ENCODE data around the gene GPC6. TPM values are rescaled to one million over a fixed set of nuclear protein-coding genes. Genes with fewer than 3 reads are reported as not detected.

Gene GPC6
- polyA plus RNA-seq, 1 donor from 2014 or later, result 9.0 TPM

DNA sequence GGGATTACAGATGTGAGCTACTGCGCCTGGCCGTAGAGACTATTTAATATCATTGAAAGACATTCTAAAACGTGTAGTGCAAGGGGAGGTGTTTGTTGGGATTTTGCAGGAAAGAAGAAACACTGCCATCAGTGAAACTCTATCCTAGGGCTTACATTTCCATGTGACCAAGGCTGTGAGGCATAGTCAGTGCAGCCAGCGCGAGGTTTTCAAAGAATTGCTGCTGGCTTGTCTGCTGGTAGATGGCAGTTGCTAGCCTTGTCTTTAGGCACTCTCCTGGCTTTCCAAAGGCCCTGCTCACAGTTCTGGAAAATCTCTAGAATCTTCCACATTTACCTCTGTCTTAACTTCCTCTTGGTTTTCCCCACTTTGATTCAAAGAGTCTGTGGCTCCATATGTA, 77.5 kb downstream of the GPC6 start:
- no peak overlapping the region for H3K4me2 ChIP-seq (ENCODE audit: low read length)
- H3K9ac ChIP-seq (ENCODE audit: low read length), result no peak overlapping the region
- peaks cover 17% of the 10 kb centered on the region for H3K79me2 ChIP-seq (replicated peaks; ENCODE audit: insufficient read depth, low read length)
- no peak overlapping the region for H3K27ac ChIP-seq (ENCODE audit: low read length)
- H2AFZ ChIP-seq (ENCODE audit: low read depth, low read length), result no peak overlapping the region
- no peaks in the 10 kb centered on the region for H3K9me3 ChIP-seq (ENCODE audit: low read length)
- no peaks in the 10 kb centered on the region for H4K20me1 ChIP-seq (ENCODE audit: insufficient read depth)
- no peaks in the 10 kb centered on the region for H3K27me3 ChIP-seq (ENCODE audit: insufficient read depth, low read depth, low read length)
- no peaks in the 10 kb centered on the region for H3K36me3 ChIP-seq (ENCODE audit: insufficient read depth, low read length)
- peaks cover 3% of the 10 kb centered on the region for H3F3A ChIP-seq (ENCODE audit: insufficient read depth, low read length, poor library complexity, severe bottlenecking)
- TF ChIP-seq POLR2AphosphoS5 (IDR thresholded peaks at IDR 0.05) (no peak), MXI1 (conservative IDR thresholded peaks at IDR 0.05; ENCODE audit: poor library complexity, severe bottlenecking) (no peak), EP300 (conservative IDR thresholded peaks at IDR 0.05; ENCODE audit: poor library complexity, severe bottlenecking) (no peak), SMC3 (conservative IDR thresholded peaks at IDR 0.05; ENCODE audit: poor library complexity) (no peak), EZH2 (IDR thresholded peaks at IDR 0.05; ENCODE audit: borderline replicate concordance, insufficient read depth, low read length, poor library complexity, severe bottlenecking) (no peak), TAF1 (IDR thresholded peaks at IDR 0.05; ENCODE audit: low read depth) (no peak), RAD21 (conservative IDR thresholded peaks at IDR 0.05) (no peak)
- TF ChIP-seq, protein P1, sequence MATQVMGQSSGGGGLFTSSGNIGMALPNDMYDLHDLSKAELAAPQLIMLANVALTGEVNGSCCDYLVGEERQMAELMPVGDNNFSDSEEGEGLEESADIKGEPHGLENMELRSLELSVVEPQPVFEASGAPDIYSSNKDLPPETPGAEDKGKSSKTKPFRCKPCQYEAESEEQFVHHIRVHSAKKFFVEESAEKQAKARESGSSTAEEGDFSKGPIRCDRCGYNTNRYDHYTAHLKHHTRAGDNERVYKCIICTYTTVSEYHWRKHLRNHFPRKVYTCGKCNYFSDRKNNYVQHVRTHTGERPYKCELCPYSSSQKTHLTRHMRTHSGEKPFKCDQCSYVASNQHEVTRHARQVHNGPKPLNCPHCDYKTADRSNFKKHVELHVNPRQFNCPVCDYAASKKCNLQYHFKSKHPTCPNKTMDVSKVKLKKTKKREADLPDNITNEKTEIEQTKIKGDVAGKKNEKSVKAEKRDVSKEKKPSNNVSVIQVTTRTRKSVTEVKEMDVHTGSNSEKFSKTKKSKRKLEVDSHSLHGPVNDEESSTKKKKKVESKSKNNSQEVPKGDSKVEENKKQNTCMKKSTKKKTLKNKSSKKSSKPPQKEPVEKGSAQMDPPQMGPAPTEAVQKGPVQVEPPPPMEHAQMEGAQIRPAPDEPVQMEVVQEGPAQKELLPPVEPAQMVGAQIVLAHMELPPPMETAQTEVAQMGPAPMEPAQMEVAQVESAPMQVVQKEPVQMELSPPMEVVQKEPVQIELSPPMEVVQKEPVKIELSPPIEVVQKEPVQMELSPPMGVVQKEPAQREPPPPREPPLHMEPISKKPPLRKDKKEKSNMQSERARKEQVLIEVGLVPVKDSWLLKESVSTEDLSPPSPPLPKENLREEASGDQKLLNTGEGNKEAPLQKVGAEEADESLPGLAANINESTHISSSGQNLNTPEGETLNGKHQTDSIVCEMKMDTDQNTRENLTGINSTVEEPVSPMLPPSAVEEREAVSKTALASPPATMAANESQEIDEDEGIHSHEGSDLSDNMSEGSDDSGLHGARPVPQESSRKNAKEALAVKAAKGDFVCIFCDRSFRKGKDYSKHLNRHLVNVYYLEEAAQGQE (IDR thresholded peaks at IDR 0.05; ENCODE audit: borderline replicate concordance), result no peak
- TF ChIP-seq, protein P2, sequence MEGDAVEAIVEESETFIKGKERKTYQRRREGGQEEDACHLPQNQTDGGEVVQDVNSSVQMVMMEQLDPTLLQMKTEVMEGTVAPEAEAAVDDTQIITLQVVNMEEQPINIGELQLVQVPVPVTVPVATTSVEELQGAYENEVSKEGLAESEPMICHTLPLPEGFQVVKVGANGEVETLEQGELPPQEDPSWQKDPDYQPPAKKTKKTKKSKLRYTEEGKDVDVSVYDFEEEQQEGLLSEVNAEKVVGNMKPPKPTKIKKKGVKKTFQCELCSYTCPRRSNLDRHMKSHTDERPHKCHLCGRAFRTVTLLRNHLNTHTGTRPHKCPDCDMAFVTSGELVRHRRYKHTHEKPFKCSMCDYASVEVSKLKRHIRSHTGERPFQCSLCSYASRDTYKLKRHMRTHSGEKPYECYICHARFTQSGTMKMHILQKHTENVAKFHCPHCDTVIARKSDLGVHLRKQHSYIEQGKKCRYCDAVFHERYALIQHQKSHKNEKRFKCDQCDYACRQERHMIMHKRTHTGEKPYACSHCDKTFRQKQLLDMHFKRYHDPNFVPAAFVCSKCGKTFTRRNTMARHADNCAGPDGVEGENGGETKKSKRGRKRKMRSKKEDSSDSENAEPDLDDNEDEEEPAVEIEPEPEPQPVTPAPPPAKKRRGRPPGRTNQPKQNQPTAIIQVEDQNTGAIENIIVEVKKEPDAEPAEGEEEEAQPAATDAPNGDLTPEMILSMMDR (IDR thresholded peaks at IDR 0.05; ENCODE audit: poor library complexity, severe bottlenecking), result no peak
- no peaks in the 10 kb centered on the region for H3K9me2 ChIP-seq (ENCODE audit: insufficient read depth, low read length)
- H3K4me3 ChIP-seq (ENCODE audit: low read length), result no peak overlapping the region

DNA sequence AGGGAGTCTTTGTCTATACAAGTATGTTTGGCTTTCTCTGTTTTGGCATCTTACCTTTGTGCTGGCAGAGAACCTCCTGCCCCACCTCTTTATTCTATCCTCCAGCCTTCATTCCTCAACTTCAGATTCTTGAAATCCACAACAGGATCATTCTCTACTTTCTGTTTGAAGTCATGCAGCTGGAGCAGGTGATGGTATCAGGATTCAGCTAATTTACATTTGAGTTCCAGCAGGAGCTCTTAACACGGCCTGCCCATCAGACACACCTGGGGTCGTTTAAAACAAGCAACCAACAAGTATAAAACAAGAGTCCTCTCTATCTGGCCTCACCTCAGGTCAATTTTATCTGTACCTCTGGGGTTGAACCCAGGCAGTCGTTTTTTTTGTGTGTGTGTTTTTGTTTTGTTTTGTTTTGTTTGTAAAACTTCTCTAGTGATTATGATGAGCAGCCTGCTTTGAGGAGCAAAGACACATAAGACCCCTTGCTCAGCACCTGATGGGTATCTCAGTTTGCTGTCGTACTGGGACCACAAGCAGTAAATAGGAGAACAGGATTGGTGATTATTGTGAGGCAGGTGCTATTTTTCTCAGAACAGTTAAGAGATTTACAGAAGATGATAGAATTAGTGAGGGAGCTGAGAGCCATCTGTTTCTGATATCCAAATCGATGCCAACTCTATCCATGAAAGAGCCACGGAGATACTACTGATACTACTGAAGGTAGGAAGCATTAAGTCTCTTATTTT, 78.4 kb downstream of the GPC6 start:
- H4K20me1 ChIP-seq (ENCODE audit: insufficient read depth), result no peaks in the 10 kb centered on the region
- no peak overlapping the region for H2AFZ ChIP-seq (ENCODE audit: low read depth, low read length)
- no peaks in the 10 kb centered on the region for H3K9me3 ChIP-seq (ENCODE audit: low read length)
- H3K9ac ChIP-seq (ENCODE audit: low read length), result no peak overlapping the region
- peaks cover 17% of the 10 kb centered on the region for H3K79me2 ChIP-seq (replicated peaks; ENCODE audit: insufficient read depth, low read length)
- H3K4me2 ChIP-seq (ENCODE audit: low read length), result no peak overlapping the region
- H3K27ac ChIP-seq (ENCODE audit: low read length), result no peak overlapping the region
- H3K4me3 ChIP-seq (ENCODE audit: low read length), result no peak overlapping the region
- no peaks in the 10 kb centered on the region for H3K9me2 ChIP-seq (ENCODE audit: insufficient read depth, low read length)
- H3K27me3 ChIP-seq (ENCODE audit: insufficient read depth, low read depth, low read length), result no peaks in the 10 kb centered on the region
- TF ChIP-seq POLR2AphosphoS5 (IDR thresholded peaks at IDR 0.05) (no peak), RAD21 (conservative IDR thresholded peaks at IDR 0.05) (no peak)
- no peaks in the 10 kb centered on the region for H3K36me3 ChIP-seq (ENCODE audit: insufficient read depth, low read length)
- H3F3A ChIP-seq (ENCODE audit: insufficient read depth, low read length, poor library complexity, severe bottlenecking), result peaks cover 3% of the 10 kb centered on the region

All from neural cell (in vitro differentiated cells).